NB4 (cell line): Measurements from ENCODE around the gene DNM1L.

Experiments
- DNase-seq: peaks from one replicate; pipeline ENCODE4 v3.0.0; 2010; ENCODE audit warnings: low read depth
- H3K4me3 ChIP-seq: one replicate; pipeline ENCODE4 v1.5.1; 2011; ENCODE audit warnings: mild to moderate bottlenecking, low read depth, low read length, moderate library complexity
- MYC ChIP-seq: IDR thresholded peaks from 2 replicates; pipeline ENCODE4 v1.6.1; 2011; ENCODE audit warnings: low read depth, low read length
- POLR2A ChIP-seq: IDR thresholded peaks from 2 replicates; pipeline ENCODE4 v1.6.1; 2011; ENCODE audit warnings: mild to moderate bottlenecking; ENCODE audit not compliant: insufficient read length; ENCODE audit errors: extremely low read depth
- TF ChIP-seq, protein P1 (sequence below): IDR thresholded peaks from 2 replicates; pipeline ENCODE4 v1.6.1; 2011; ENCODE audit warnings: low read depth, low read length
- TF ChIP-seq, protein P2 (sequence below): IDR thresholded peaks from one replicate; pipeline ENCODE4 v1.5.1; 2012; ENCODE audit warnings: low read depth, low read length

The DNM1L gene

DNA sequence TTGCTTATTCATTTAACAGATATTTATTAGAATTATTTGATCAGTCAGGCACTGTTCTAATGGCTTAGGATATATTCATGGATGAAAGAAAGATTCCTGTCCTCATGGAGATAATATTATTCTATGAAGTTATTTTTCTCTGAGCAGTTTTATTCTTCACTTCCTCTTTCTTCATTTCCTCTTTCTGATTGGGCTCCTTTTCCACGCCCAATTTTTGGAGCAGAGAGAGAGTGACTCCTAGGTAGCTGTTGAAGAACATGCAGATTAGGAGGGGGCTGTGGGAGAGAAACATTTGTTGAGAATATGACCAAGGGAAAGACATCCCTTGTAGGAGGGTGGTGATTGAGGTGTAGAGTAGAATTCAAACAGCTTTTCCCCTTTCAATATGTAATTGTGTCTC is 82.6 kb downstream of the DNM1L start:
- DNase-seq, result peak; percentile 73
- TF ChIP-seq, protein P1, sequence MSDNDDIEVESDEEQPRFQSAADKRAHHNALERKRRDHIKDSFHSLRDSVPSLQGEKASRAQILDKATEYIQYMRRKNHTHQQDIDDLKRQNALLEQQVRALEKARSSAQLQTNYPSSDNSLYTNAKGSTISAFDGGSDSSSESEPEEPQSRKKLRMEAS, result no peak
- TF ChIP-seq, protein P2, sequence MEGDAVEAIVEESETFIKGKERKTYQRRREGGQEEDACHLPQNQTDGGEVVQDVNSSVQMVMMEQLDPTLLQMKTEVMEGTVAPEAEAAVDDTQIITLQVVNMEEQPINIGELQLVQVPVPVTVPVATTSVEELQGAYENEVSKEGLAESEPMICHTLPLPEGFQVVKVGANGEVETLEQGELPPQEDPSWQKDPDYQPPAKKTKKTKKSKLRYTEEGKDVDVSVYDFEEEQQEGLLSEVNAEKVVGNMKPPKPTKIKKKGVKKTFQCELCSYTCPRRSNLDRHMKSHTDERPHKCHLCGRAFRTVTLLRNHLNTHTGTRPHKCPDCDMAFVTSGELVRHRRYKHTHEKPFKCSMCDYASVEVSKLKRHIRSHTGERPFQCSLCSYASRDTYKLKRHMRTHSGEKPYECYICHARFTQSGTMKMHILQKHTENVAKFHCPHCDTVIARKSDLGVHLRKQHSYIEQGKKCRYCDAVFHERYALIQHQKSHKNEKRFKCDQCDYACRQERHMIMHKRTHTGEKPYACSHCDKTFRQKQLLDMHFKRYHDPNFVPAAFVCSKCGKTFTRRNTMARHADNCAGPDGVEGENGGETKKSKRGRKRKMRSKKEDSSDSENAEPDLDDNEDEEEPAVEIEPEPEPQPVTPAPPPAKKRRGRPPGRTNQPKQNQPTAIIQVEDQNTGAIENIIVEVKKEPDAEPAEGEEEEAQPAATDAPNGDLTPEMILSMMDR, result no peak
- TF ChIP-seq MYC, result no peak
- TF ChIP-seq POLR2A, result no peak
- no peak overlapping the region for H3K4me3 ChIP-seq

DNA sequence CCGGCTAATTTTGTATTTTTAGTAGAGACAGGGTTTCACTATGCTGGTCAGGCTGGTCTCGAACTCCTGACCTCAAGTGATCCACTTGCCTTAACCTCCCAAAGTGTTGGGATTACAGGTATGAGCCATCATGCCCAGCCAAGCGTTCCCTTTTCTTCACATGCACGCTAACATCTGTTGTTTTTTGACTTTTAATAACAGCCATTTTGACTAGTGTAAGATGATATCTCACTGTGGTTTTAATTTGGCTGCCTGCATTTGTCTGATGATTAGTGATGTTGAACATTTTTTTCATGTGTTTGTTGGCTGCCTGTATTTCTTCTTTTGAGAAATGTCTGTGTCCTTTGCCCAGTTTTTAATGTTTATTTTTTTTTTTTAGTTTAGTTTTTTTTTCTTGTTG is 86.8 kb downstream of the DNM1L start:
- DNase-seq, result no peak
- H3K4me3 ChIP-seq, result no peak overlapping the region
- TF ChIP-seq MYC, result no peak

DNA sequence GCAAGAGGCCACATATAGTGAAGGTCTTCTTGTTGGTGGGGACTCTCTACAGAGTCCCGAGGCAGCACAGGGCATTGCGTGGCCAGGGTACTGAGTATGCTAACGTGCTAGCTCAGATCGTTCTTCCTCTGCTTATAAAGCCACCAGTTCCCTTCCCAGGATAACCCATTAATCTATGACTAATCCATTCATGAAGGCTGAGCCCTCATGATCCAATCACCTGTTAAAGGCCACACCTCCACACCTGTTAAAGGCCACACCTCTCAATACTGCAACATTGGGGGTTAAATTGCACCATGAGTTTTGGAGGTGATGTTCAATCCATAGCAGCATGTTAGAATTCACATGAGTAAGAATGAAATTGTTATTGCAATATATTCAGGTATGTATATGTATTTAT is 89.4 kb downstream of the DNM1L start:
- no peak for DNase-seq
- TF ChIP-seq, protein P2, result no peak
- TF ChIP-seq MYC (no peak), POLR2A (no peak)
- TF ChIP-seq, protein P1, result no peak
- H3K4me3 ChIP-seq, result no peak overlapping the region

DNA sequence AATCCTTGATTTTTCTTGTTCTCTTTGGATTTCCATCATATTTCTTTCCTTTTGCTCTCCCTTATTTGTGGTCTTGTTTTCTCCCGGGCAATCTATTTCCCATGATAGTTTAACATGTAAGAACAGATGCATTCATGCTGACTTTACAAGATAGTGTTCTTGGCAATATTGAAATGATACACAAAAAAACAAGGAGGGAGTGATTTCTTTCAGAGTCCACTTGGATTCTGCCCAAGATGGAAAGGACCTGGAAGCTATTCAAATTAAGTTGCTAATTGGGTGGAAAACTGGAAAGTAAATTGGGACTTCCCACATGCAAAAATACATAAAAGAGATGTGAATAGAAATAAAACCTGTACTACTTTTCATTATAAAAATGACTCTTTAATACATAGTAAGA is 91.0 kb downstream of the DNM1L start:
- no peak for DNase-seq
- H3K4me3 ChIP-seq, result no peak overlapping the region
- TF ChIP-seq, protein P2, result no peak
- no peak for TF ChIP-seq POLR2A
- TF ChIP-seq, protein P1, result no peak
- TF ChIP-seq MYC, result no peak

DNA sequence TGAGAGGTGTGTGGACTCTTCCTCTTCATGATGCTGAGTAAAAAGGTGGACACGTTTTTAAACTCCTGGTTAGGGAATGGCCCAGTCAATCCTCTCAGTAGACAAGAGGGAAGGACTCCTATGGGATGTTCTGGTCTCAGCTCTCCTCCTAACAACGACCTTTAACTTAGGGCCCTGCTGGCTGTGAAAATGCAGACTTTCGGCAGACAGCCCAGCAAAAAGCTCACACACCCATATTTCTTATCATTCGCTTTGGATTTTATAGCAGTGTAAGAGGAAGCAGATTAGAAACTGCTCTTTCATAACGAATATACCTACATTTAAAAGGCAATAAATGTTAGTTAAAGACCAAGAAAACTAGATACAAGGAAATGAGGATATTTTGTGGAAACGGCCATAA is 94.6 kb downstream of the DNM1L start:
- DNase-seq, result no peak
- no peak overlapping the region for H3K4me3 ChIP-seq
- no peak for TF ChIP-seq POLR2A
- TF ChIP-seq MYC, result no peak
- TF ChIP-seq, protein P2, result no peak
- TF ChIP-seq, protein P1, result no peak

DNA sequence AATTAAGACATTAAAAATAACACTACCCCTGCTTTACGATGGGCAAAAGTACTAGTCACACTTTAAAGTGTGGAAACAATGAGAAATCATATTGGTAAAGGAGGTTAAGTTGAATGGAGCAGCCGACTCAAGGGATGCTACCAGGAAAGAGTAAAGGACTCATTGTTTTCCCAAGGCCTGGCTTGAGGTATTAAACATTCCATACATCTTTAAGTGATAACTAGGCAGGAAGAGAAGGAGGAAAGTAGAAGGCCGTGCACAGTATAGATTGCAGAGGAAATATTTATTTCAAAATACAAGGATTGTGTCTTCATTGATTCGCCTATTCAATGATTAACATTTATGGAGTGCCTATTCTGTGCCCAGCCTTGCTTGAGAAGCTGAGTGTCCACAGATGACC is 97.2 kb downstream of the DNM1L start:
- H3K4me3 ChIP-seq, result no peak overlapping the region
- TF ChIP-seq POLR2A, result no peak
- TF ChIP-seq, protein P1, result no peak
- TF ChIP-seq, protein P2, result no peak
- TF ChIP-seq MYC, result no peak
- DNase-seq, result no peak
